Transverse colon (tissue), 4 donors: ENCODE data around the gene PJA1. TPM values are rescaled to one million over a fixed set of nuclear protein-coding genes. Genes with fewer than 3 reads are reported as not detected.

ENCODE experiments used
- DNase-seq: peaks from one replicate; pipeline ENCODE4 v3.0.0-alpha.2; 2019
- H3K27ac ChIP-seq, 4 donors: fragments of 200-600 bp; sonication (generic); 2 replicates each; pipeline ENCODE4 v1.5.1; 2016 to 2018; ENCODE audit warnings: inconsistent platforms in 4 of 4
- H3K27me3 ChIP-seq: fragments of 200-600 bp; sonication (generic); 2 replicates; pipeline ENCODE4 v1.5.1; 2017; ENCODE audit warnings: inconsistent platforms
- H3K36me3 ChIP-seq, 4 donors: fragments of 200-600 bp; sonication (generic); 2 replicates each; pipeline ENCODE4 v1.5.1; 2017 to 2019; ENCODE audit warnings: inconsistent platforms in 4 of 4
- H3K4me1 ChIP-seq, 4 donors: fragments of 200-600 bp; sonication (generic); 2 replicates each; pipeline ENCODE4 v1.5.1; 2017 to 2020; ENCODE audit warnings: inconsistent platforms in 4 of 4
- H3K4me3 ChIP-seq, 4 donors: fragments of 200-600 bp; sonication (generic); 1 replicate in 1 of 4; 2 replicates in 3 of 4; pipeline versions ENCODE4 v1.5.1 to v1.6.1; 2017 to 2019; ENCODE audit warnings: inconsistent platforms in 4 of 4
- H3K9me3 ChIP-seq, 2 donors: fragments of 200-600 bp; sonication (generic); 2 replicates each; pipeline ENCODE4 v1.5.1; 2017 to 2019; ENCODE audit warnings: inconsistent platforms in 2 of 2
- CTCF ChIP-seq, 5 experiments: fragments of 200-600 bp in 3 of 5; fragments of 450-650 bp in 2 of 5; sonication (generic) in 3 of 5; IDR thresholded peaks; 1 replicate in 2 of 5; 2 replicates in 3 of 5; pipeline ENCODE4 v1.5.1; 2016 to 2017; ENCODE audit warnings: antibody characterized with exemption in 5 of 5, inconsistent platforms in 3 of 5, mild to moderate bottlenecking in 2 of 5, moderate library complexity in 1 of 5
- EP300 ChIP-seq: sonication (generic); formaldehyde crosslinking; IDR thresholded peaks from one replicate; pipeline ENCODE4 v1.6.1; 2017; ENCODE audit warnings: antibody characterized with exemption, low read depth
- POLR2A ChIP-seq: fragments of 450-650 bp; IDR thresholded peaks from one replicate; pipeline ENCODE4 v1.6.1; 2016; ENCODE audit warnings: antibody characterized with exemption, mild to moderate bottlenecking, moderate library complexity
- POLR2AphosphoS5 ChIP-seq, 3 donors: sonication (generic); formaldehyde crosslinking; IDR thresholded peaks; one replicate each; pipeline ENCODE4 v1.6.1; 2016; ENCODE audit warnings: antibody characterized with exemption in 3 of 3
- WGBS, 2 donors: methylation state at CpG; one replicate each; pipeline ENCODE4 v1.1.5; 2018; ENCODE audit warnings: low coverage in 1 of 2; 5-methylcytosine and 5-hydroxymethylcytosine counted together
- in situ Hi-C, 4 donors: fragments of 200-750 bp; cut with MboI; loops; one replicate each; pipeline versions ENCODE4 v1.15.0 to v1.15.1; 2017; ENCODE audit warnings: low sequenced_read_pairs in 3 of 4, low pct_ligation_motif_present in 1 of 4, low pct_unique_long_range_greater_than_20kb in 1 of 4
- intact Hi-C: fragments of 100-400 bp; cut with DNase I; formaldehyde crosslinking; loops from one replicate; pipeline ENCODE4 v1.15.1; 2023; ENCODE audit warnings: low total_unique reads
- total RNA-seq, 4 donors: library from RNA; depleted of rRNA; stranded (reverse); fragments of >200 nt; gene quantifications; one replicate each; pipeline ENCODE4 v1.1.0, GENCODE V29; 2016

The PJA1 gene
- total RNA-seq, 4 donors from 2014 or later = 2.2 to 31.4 (median 6.9) TPM

GRCh38 chrX:69195192-69195591, 29.9 kb upstream of the PJA1 start:
- TF ChIP-seq EP300 = no peak
- TF ChIP-seq POLR2AphosphoS5 (IDR thresholded peaks at IDR 0.05) = no peak
- no peak for TF ChIP-seq CTCF (IDR thresholded peaks at IDR 0.05)
- TF ChIP-seq POLR2A = no peak
- no peaks in the 10 kb centered on the region for H3K4me1 ChIP-seq
- no peaks in the 10 kb centered on the region for H3K9me3 ChIP-seq
- no peaks in the 10 kb centered on the region for H3K36me3 ChIP-seq
- in situ Hi-C loops (no loop called here), intact Hi-C loops (no loop called here)
- no peak overlapping the region for H3K4me3 ChIP-seq
- DNase-seq = no peak
- H3K27me3 ChIP-seq = no peaks in the 10 kb centered on the region
- WGBS, 2 donors = 63% methylated on average over 8 of the region's 10 CpGs; no CpG with 5 or more reads in 1 of the 2 donors
- H3K27ac ChIP-seq = no peak overlapping the region

- Histone ChIP-seq H3K36me3 (no peaks in the 10 kb centered on the region), H3K4me3 (no peak overlapping the region), H3K27me3 (no peaks in the 10 kb centered on the region), H3K4me1 (no peaks in the 10 kb centered on the region), H3K27ac (no peak overlapping the region), H3K9me3 (no peaks in the 10 kb centered on the region)
- intact Hi-C loops = no loop called here
- DNase-seq = no peak
- 60% methylated on average over 2 of the region's 2 CpGs; no CpG with 5 or more reads in 1 of the 2 donors for whole genome bisulfite sequencing, 2 donors
- in situ Hi-C loops = no loop called here
- TF ChIP-seq POLR2AphosphoS5 (IDR thresholded peaks at IDR 0.05) (no peak), POLR2A (no peak)
Observed at GRCh38 chrX:69192603-69193002, 27.4 kb upstream of the PJA1 start.

- H3K27me3 ChIP-seq = no peaks in the 10 kb centered on the region
- no peak overlapping the region for H3K4me3 ChIP-seq
- no peaks in the 10 kb centered on the region for H3K36me3 ChIP-seq
- intact Hi-C loops (no loop called here), in situ Hi-C loops (no loop called here)
- H3K27ac ChIP-seq = no peak overlapping the region
- no peaks in the 10 kb centered on the region for H3K4me1 ChIP-seq
- no peak for DNase-seq
- WGBS, 2 donors = 43 to 66% methylated on average over 1 to 9 of the region's 9 CpGs
- H3K9me3 ChIP-seq = no peaks in the 10 kb centered on the region
- TF ChIP-seq CTCF (IDR thresholded peaks at IDR 0.05) (no peak), POLR2AphosphoS5 (IDR thresholded peaks at IDR 0.05) (no peak), POLR2A (no peak), EP300 (no peak)
Observed at GRCh38 chrX:69189576-69190371, 24.5 kb upstream of the PJA1 start.

GRCh38 chrX:69186651-69187050, 21.4 kb upstream of the PJA1 start:
- Histone ChIP-seq H3K4me1 (no peaks in the 10 kb centered on the region), H3K4me3 (no peak overlapping the region), H3K27me3 (no peaks in the 10 kb centered on the region), H3K36me3 (no peaks in the 10 kb centered on the region), H3K27ac (no peak overlapping the region), H3K9me3 (no peaks in the 10 kb centered on the region)
- TF ChIP-seq EP300 = no peak
- TF ChIP-seq POLR2AphosphoS5 (IDR thresholded peaks at IDR 0.05) = no peak
- TF ChIP-seq CTCF (IDR thresholded peaks at IDR 0.05) = no peak
- TF ChIP-seq POLR2A = no peak
- in situ Hi-C loops = no loop called here
- DNase-seq = no peak
- intact Hi-C loops = no loop called here
- 93% methylated on average over 1 of the region's 1 CpG; no CpG with 5 or more reads in 1 of the 2 donors for WGBS, 2 donors

- no peaks in the 10 kb centered on the region for H3K36me3 ChIP-seq
- WGBS, 2 donors = 59% methylated on average over 2 of the region's 2 CpGs; no CpG with 5 or more reads in 1 of the 2 donors
- H3K9me3 ChIP-seq = no peaks in the 10 kb centered on the region
- DNase-seq = no peak
- no peak overlapping the region for H3K27ac ChIP-seq
- no peak overlapping the region for H3K4me3 ChIP-seq
- in situ Hi-C loops = no loop called here
- intact Hi-C loops = no loop called here
- no peak for TF ChIP-seq CTCF (IDR thresholded peaks at IDR 0.05)
- no peak for TF ChIP-seq POLR2A
- no peak for TF ChIP-seq EP300
- TF ChIP-seq POLR2AphosphoS5 (IDR thresholded peaks at IDR 0.05) = no peak
- no peaks in the 10 kb centered on the region for H3K27me3 ChIP-seq
- H3K4me1 ChIP-seq = no peaks in the 10 kb centered on the region
Observed at GRCh38 chrX:69185886-69186285, 20.6 kb upstream of the PJA1 start.
